ENCODE data around the gene MYBBP1A.

DNA sequence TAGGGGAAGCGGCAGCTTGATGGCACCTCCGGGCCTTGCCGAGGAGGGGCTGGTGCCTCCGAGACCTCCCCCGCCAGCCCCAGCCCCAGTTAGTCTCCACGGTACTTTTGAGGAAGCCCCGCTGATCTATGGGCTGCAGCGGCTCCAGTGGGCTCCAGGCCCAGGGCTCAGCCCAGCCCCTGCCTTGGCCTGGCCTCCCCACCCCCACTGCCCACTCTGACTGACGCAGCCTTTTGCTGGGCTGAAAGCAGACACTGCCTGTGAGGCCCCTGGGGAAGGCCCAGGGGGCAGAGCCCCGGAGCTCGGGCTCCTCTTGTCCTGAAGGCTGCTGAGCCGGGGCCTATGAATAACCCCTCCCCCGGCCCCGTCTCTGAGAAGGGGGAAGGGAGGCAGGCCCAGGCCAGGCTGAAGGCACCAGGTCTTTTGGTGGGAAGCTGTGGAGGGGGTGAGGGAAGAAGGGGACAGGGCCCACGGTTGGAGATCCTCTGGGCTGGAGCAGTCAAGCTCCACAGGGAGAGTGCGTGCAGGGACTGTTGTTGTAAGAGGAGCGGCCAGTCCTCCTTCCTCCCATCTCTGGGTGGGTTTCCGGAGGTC lies 21.6 kb upstream of the MYBBP1A start:
- TF ChIP-seq POLR2AphosphoS5 (IDR thresholded peaks at IDR 0.05; ENCODE audit: low read depth) (no peak), CTCF (IDR thresholded peaks at IDR 0.05; ENCODE audit: insufficient read depth, low read length) (no peak)
